ENCODE results near the gene CEP112. TPM values are rescaled to one million over a fixed set of nuclear protein-coding genes. Genes with fewer than 3 reads are reported as not detected.

CEP112 gene
- total RNA-seq, 4 donors from 2014 or later: 0.53 to 41.3 (median 5.7) TPM

- no peak for DNase-seq
- H3K36me3 ChIP-seq: no peaks in the 10 kb centered on the region
- TF ChIP-seq POLR2A (IDR thresholded peaks at IDR 0.05): no peak
- TF ChIP-seq, protein P1, sequence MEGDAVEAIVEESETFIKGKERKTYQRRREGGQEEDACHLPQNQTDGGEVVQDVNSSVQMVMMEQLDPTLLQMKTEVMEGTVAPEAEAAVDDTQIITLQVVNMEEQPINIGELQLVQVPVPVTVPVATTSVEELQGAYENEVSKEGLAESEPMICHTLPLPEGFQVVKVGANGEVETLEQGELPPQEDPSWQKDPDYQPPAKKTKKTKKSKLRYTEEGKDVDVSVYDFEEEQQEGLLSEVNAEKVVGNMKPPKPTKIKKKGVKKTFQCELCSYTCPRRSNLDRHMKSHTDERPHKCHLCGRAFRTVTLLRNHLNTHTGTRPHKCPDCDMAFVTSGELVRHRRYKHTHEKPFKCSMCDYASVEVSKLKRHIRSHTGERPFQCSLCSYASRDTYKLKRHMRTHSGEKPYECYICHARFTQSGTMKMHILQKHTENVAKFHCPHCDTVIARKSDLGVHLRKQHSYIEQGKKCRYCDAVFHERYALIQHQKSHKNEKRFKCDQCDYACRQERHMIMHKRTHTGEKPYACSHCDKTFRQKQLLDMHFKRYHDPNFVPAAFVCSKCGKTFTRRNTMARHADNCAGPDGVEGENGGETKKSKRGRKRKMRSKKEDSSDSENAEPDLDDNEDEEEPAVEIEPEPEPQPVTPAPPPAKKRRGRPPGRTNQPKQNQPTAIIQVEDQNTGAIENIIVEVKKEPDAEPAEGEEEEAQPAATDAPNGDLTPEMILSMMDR (IDR thresholded peaks at IDR 0.05): no peak
- H3K4me1 ChIP-seq: no peaks in the 10 kb centered on the region
- no peak overlapping the region for H3K4me3 ChIP-seq
- no peaks in the 10 kb centered on the region for H3K27me3 ChIP-seq
- H3K27ac ChIP-seq: no peak overlapping the region
- H3K9me3 ChIP-seq: no peaks in the 10 kb centered on the region
These were observed 521.1 kb downstream of the CEP112 start for GRCh38 chr17:65670667-65671371.

DNA sequence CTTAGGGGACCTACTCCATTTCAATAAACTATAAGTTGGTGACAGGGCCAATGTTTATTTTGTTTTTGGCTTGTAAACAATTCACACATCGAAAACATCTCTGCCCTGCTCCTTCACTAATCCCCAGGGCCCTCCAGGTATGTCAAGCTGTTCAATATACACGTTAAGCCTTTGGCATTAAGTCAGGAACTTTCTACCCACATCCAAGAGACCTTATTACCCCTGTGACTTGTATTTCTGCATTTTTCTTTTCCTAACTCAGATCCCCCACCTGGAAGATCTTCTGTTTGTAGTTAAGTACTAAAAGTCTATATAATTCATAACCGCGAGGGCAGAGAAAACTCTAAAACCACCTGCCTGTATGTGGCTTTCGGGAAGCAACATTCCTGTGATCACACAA lies 523.7 kb downstream of the CEP112 start:
- H3K36me3 ChIP-seq: no peaks in the 10 kb centered on the region
- DNase-seq: no peak
- H3K9me3 ChIP-seq: no peaks in the 10 kb centered on the region
- H3K4me1 ChIP-seq: no peaks in the 10 kb centered on the region
- no peak overlapping the region for H3K4me3 ChIP-seq
- no peaks in the 10 kb centered on the region for H3K27me3 ChIP-seq
- H3K27ac ChIP-seq: no peak overlapping the region
- no peak for TF ChIP-seq POLR2A (IDR thresholded peaks at IDR 0.05)
- TF ChIP-seq, protein P1 (IDR thresholded peaks at IDR 0.05): no peak

- TF ChIP-seq, protein P1 (IDR thresholded peaks at IDR 0.05): no peak
- H3K4me3 ChIP-seq: no peak overlapping the region
- DNase-seq: no peak
- H3K4me1 ChIP-seq: no peaks in the 10 kb centered on the region
- no peak overlapping the region for H3K27ac ChIP-seq
- no peaks in the 10 kb centered on the region for H3K27me3 ChIP-seq
- H3K36me3 ChIP-seq: no peaks in the 10 kb centered on the region
- no peaks in the 10 kb centered on the region for H3K9me3 ChIP-seq
These were observed 524.3 kb downstream of the CEP112 start for GRCh38 chr17:65667656-65668055.

- no peaks in the 10 kb centered on the region for H3K27me3 ChIP-seq
- H3K36me3 ChIP-seq: no peaks in the 10 kb centered on the region
- H3K4me3 ChIP-seq: no peak overlapping the region
- no peaks in the 10 kb centered on the region for H3K4me1 ChIP-seq
- H3K9me3 ChIP-seq: no peaks in the 10 kb centered on the region
- no peak overlapping the region for H3K27ac ChIP-seq
- no peak for DNase-seq
- TF ChIP-seq POLR2A (IDR thresholded peaks at IDR 0.05): no peak
- TF ChIP-seq, protein P1 (IDR thresholded peaks at IDR 0.05): no peak
These were observed 525.0 kb downstream of the CEP112 start for GRCh38 chr17:65666876-65667321.

DNA sequence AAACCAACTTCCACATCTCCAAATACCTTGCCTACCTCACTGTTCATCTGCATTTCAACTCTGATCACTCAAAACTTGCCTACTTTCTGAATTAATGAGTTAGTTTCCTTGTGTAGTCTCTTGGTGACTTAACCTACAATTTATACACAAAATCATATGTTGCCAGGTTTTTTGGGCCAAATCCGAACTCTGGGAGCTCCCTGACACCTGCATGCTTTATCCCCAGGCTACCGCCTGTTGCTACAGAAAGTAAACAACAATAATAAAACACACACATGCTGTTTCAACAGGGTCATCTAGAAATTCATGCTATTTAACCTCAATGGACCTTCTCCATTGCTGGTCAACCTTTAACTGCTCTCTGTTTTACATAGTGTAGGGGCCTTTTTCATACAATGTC lies 526.0 kb downstream of the CEP112 start:
- Histone ChIP-seq H3K4me1 (no peaks in the 10 kb centered on the region), H3K27me3 (no peaks in the 10 kb centered on the region), H3K9me3 (no peaks in the 10 kb centered on the region), H3K36me3 (no peaks in the 10 kb centered on the region), H3K4me3 (no peak overlapping the region), H3K27ac (no peak overlapping the region)
- TF ChIP-seq, protein P1 (IDR thresholded peaks at IDR 0.05): no peak
- no peak for DNase-seq
